Measurements from ENCODE around the gene CLDN22. TPM values are rescaled to one million over a fixed set of nuclear protein-coding genes. Genes with fewer than 3 reads are reported as not detected.

The CLDN22 gene
- total RNA-seq, 2 experiments from 2014 or later = not detected

DNA sequence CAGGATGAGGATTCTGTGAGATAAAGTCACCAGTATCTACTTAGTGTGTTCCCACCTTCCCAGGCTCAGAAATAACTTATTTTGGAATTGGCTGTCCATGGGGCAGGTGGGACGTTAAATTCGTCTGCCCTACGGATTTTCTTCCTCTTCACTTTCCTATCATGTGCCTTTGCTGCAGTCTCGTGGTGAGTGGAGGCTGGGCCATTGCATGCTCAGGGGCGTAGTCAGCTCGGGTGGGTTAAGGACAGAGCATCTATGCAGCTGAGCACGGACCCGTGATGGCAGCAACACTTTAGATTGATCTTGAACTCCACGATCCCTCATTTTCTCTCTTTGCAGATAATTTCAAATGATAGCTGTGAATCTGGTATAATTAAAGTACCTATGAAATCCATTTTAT, 51.5 kb downstream of the CLDN22 start:
- Mint-ChIP-seq H3K27me3 (peaks cover 10% of the 10 kb centered on the region), H3K27ac (no peak overlapping the region), H3K9me3 (ENCODE audit: low read depth) (no peaks in the 10 kb centered on the region), H3K4me1 (no peaks in the 10 kb centered on the region), H3K4me3 (no peak overlapping the region), H3K36me3 (no peaks in the 10 kb centered on the region)
- no peak for ATAC-seq
- CTCF ChIA-PET = no interaction called here
- no peak for DNase-seq

Other genes starting within 250 kb of the CLDN22 start
- gene WWC2, start 221.0 kb downstream of the CLDN22 start, total RNA-seq = under 1 TPM; 0.05 to 0.20 TPM
- not detected for gene CLDN24, start 2.1 kb upstream of the CLDN22 start, total RNA-seq
- 10 to 100 TPM; 27.8 to 28.8 TPM for gene CDKN2AIP, start 124.4 kb upstream of the CLDN22 start, total RNA-seq
- gene ING2, start 184.8 kb upstream of the CLDN22 start, total RNA-seq = 10 to 100 TPM; 11.4 to 12.4 TPM